Loucy (cell line): ENCODE measurements around the gene KIFAP3.

Experiments used
- H2AFZ ChIP-seq: fragments of 200-600 bp; sonication (generic); 2 replicates; pipeline ENCODE4 v1.6.0; 2016; ENCODE audit warnings: antibody characterized with exemption, mild to moderate bottlenecking, low read length, moderate library complexity
- H3F3A ChIP-seq: fragments of 200-600 bp; 2 replicates; pipeline ENCODE4 v1.6.0; 2016; ENCODE audit warnings: antibody characterized with exemption, low read depth, mild to moderate bottlenecking
- H3K27me3 ChIP-seq: fragments of 200-600 bp; sonication (generic); 2 replicates; pipeline ENCODE4 v1.6.1; 2014; ENCODE audit warnings: low read length, mild to moderate bottlenecking; ENCODE audit not compliant: insufficient read depth, poor library complexity, severe bottlenecking
- H3K36me3 ChIP-seq: fragments of 200-600 bp; sonication (generic); 2 replicates; pipeline ENCODE4 v1.6.1; 2016; ENCODE audit warnings: low read length; ENCODE audit not compliant: insufficient read depth
- H3K4me1 ChIP-seq: fragments of 200-600 bp; sonication (generic); 2 replicates; pipeline ENCODE4 v1.5.1; 2014; ENCODE audit warnings: low read length, mild to moderate bottlenecking; ENCODE audit not compliant: insufficient read depth, poor library complexity, severe bottlenecking
- H3K4me2 ChIP-seq: fragments of 200-600 bp; sonication (generic); 2 replicates; pipeline ENCODE4 v1.6.0; 2014; ENCODE audit warnings: antibody characterized with exemption, low read length, low read depth, mild to moderate bottlenecking; ENCODE audit not compliant: poor library complexity, severe bottlenecking
- H3K4me3 ChIP-seq: fragments of 200-600 bp; sonication (generic); 2 replicates; pipeline ENCODE4 v1.5.1; 2014; ENCODE audit warnings: low read length, mild to moderate bottlenecking, mixed read lengths; ENCODE audit not compliant: poor library complexity, severe bottlenecking
- H3K79me2 ChIP-seq: fragments of 200-600 bp; sonication (generic); 2 replicates; pipeline ENCODE4 v1.6.1; 2014; ENCODE audit warnings: low read length; ENCODE audit not compliant: insufficient read depth
- H3K9ac ChIP-seq: fragments of 200-600 bp; sonication (generic); 2 replicates; pipeline ENCODE4 v1.6.0; 2014; ENCODE audit warnings: mild to moderate bottlenecking, low read depth, low read length, moderate library complexity; ENCODE audit not compliant: poor library complexity, severe bottlenecking
- H3K9me2 ChIP-seq: fragments of 200-600 bp; sonication (generic); replicated peaks from 2 replicates; pipeline ENCODE4 v1.6.1; 2016; ENCODE audit warnings: low read depth, low read length, mixed read lengths
- H3K9me3 ChIP-seq: fragments of 200-600 bp; sonication (generic); 2 replicates; pipeline ENCODE4 v1.6.1; 2014; ENCODE audit warnings: mild to moderate bottlenecking, antibody characterized with exemption, low read length, low read depth; ENCODE audit not compliant: insufficient read depth
- H4K20me1 ChIP-seq: fragments of 200-600 bp; sonication (generic); 2 replicates; pipeline ENCODE4 v1.6.0; 2014; ENCODE audit warnings: antibody characterized with exemption, low read length, mild to moderate bottlenecking; ENCODE audit not compliant: insufficient read depth, poor library complexity, severe bottlenecking
- EZH2phosphoT487 ChIP-seq: fragments of 200-600 bp; IDR thresholded peaks from 2 replicates; pipeline ENCODE4 v1.6.1; 2018; ENCODE audit warnings: antibody characterized with exemption, mild to moderate bottlenecking, moderate library complexity, borderline replicate concordance
- TF ChIP-seq, protein P1 (sequence below): fragments of 200-600 bp; sonication (generic); conservative IDR thresholded peaks from 2 replicates; pipeline ENCODE4 v1.5.1; 2014; ENCODE audit warnings: mild to moderate bottlenecking, antibody characterized with exemption, low read length

KIFAP3 gene

DNA sequence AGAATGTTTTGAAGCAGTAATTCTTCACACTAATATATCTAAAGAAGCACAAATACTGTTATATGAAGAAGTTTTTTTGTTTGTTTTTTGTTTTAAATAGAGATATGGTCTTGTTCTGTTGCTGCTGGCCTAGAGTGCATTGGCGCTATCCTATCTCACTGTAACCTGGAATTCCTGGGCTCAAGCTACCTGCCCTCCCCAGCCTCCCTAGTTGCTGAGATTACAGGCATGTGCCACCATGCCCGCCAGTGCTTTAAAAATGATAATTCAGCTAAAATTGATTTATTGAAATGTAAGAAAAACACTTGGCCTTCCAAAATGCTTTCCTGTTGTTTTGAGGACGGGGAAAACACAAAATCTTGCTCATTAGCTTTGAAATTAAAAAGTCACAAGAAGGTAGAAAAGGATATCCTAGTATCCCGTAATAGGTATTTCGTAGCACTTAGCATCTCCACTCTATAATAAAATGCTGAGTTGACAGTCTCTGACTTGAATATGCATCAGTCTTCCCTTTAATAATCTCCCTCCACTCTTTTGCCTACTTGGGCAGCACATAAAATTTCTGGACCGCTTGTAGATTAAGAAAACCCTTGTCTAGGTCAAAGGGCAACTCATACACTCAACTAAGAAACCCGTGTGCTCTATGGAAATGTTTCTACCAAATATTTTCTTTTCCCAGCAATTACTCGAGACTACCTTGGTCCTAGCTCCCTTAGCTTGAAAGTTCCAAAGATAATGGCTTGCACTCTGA lies 182.1 kb downstream of the KIFAP3 start:
- Histone ChIP-seq H3K9me2 (no peaks in the 10 kb centered on the region), H3K9me3 (no peaks in the 10 kb centered on the region), H3K79me2 (peaks cover 53% of the 10 kb centered on the region), H2AFZ (no peak overlapping the region), H3K4me1 (peaks cover 58% of the 10 kb centered on the region), H3K36me3 (no peaks in the 10 kb centered on the region), H3F3A (peaks cover 11% of the 10 kb centered on the region; the same call in 1 of the 2 replicates), H3K4me2 (peak overlapping the region; percentile 97), H3K27me3 (peaks cover 4% of the 10 kb centered on the region), H3K9ac (peak overlapping the region; percentile 99), H4K20me1 (no peaks in the 10 kb centered on the region), H3K4me3 (peak overlapping the region; percentile 91)
- no peak for TF ChIP-seq EZH2phosphoT487
- TF ChIP-seq, protein P1, sequence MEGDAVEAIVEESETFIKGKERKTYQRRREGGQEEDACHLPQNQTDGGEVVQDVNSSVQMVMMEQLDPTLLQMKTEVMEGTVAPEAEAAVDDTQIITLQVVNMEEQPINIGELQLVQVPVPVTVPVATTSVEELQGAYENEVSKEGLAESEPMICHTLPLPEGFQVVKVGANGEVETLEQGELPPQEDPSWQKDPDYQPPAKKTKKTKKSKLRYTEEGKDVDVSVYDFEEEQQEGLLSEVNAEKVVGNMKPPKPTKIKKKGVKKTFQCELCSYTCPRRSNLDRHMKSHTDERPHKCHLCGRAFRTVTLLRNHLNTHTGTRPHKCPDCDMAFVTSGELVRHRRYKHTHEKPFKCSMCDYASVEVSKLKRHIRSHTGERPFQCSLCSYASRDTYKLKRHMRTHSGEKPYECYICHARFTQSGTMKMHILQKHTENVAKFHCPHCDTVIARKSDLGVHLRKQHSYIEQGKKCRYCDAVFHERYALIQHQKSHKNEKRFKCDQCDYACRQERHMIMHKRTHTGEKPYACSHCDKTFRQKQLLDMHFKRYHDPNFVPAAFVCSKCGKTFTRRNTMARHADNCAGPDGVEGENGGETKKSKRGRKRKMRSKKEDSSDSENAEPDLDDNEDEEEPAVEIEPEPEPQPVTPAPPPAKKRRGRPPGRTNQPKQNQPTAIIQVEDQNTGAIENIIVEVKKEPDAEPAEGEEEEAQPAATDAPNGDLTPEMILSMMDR = no peak

DNA sequence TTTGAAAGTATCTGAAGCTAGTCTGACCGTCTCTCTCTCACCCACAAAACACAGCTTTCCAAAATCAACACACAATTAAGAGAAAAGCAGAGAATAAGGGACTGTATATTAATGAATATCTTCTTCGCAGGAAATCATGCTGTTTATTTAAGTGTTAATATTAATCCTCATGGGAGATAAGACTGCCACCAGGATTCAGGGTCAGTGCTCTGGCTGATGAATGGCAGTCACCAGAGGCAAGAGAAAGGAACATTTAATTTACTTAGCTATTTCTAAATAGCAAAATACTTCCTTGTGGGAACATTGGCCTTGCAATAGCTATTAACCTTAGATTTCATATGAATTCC lies 183.0 kb downstream of the KIFAP3 start:
- Histone ChIP-seq H3F3A (peaks cover 11% of the 10 kb centered on the region; the same call in 1 of the 2 replicates), H3K36me3 (peaks cover 3% of the 10 kb centered on the region; the same call in 1 of the 2 replicates), H3K4me3 (peak overlapping the region; percentile 91), H3K9ac (peak overlapping the region; percentile 99), H3K4me1 (peaks cover 67% of the 10 kb centered on the region), H3K9me3 (no peaks in the 10 kb centered on the region), H3K79me2 (peaks cover 62% of the 10 kb centered on the region), H3K9me2 (no peaks in the 10 kb centered on the region), H4K20me1 (no peaks in the 10 kb centered on the region), H2AFZ (no peak overlapping the region), H3K4me2 (peak overlapping the region; percentile 97), H3K27me3 (peaks cover 4% of the 10 kb centered on the region)
- TF ChIP-seq, protein P1 = no peak
- no peak for TF ChIP-seq EZH2phosphoT487

DNA sequence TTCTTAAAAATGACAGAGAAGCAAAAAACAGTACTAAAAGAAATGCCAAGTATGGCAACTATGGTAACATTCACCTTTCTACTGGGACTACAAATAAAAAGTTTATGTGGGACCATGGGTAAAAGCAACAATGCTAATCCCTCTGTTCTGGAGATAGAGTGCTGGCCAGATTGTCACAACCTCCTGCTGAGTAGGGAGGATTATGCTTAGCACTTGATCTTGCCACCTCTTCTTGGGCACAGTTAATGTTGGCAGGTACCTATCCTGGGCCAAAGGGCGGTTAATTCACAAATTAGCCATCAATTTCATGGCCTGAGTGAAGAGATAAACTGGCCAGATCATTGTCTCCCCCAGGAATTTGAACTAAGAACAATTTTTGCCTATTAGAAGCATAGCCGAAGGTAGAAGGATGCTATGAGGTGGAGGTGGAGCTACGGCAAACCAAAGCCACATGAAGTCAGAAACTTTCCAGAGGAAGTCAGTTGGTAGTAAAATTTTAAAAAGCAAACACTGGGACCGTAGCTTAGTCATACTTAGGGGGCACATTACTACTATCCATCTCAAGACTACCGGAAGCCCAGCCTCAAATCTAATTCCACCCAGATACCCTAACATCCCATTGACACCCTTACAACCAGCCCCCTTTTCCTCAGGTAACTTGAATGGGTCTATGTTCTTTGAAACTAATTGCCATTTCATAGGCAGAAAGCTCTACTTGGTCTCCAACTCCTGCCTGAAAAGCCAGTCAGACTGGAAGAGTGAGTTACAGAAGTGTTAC lies 183.5 kb downstream of the KIFAP3 start:
- H3K4me2 ChIP-seq = peak overlapping the region; percentile 97
- H3K4me3 ChIP-seq = peak overlapping the region; percentile 91
- peaks cover 73% of the 10 kb centered on the region for H3K4me1 ChIP-seq
- no peaks in the 10 kb centered on the region for H4K20me1 ChIP-seq
- H3K79me2 ChIP-seq = peaks cover 67% of the 10 kb centered on the region
- TF ChIP-seq, protein P1 = no peak
- TF ChIP-seq EZH2phosphoT487 = no peak
- H3K9ac ChIP-seq = peak overlapping the region; percentile 99
- peaks cover 11% of the 10 kb centered on the region; the same call in 1 of the 2 replicates for H3F3A ChIP-seq
- peaks cover 4% of the 10 kb centered on the region for H3K27me3 ChIP-seq
- H3K9me2 ChIP-seq = no peaks in the 10 kb centered on the region
- H2AFZ ChIP-seq = no peak overlapping the region
- H3K9me3 ChIP-seq = no peaks in the 10 kb centered on the region
- H3K36me3 ChIP-seq = peaks cover 5% of the 10 kb centered on the region; the same call in 1 of the 2 replicates
